T-helper 2 cell treated with Interferon-gamma antibody and Interleukin-4, amounts not matched to agents 5 μg/mL and 100 μg/mL, for 36 hours (primary cell): ENCODE measurements around the gene BTG2.

Experiments used
- DNase-seq: peaks from one replicate; pipeline ENCODE4 v3.0.0; 2021; ENCODE audit warnings: low spot score
- H3K27ac Mint-ChIP-seq: one replicate; pipeline ENCODE4 v1.8.0; 2021; ENCODE audit warnings: mild to moderate bottlenecking, mixed read lengths
- H3K27me3 Mint-ChIP-seq: one replicate; pipeline ENCODE4 v1.8.0; 2021; ENCODE audit warnings: low read depth, mixed read lengths
- H3K36me3 Mint-ChIP-seq: one replicate; pipeline ENCODE4 v1.8.0; 2021; ENCODE audit warnings: low read depth, mixed read lengths
- H3K4me1 Mint-ChIP-seq: one replicate; pipeline ENCODE4 v1.8.0; 2021; ENCODE audit warnings: low read depth, mixed read lengths
- H3K4me3 Mint-ChIP-seq: one replicate; pipeline ENCODE4 v1.8.0; 2022; ENCODE audit warnings: mild to moderate bottlenecking, moderate library complexity, mixed read lengths
- H3K9me3 Mint-ChIP-seq: one replicate; pipeline ENCODE4 v1.8.0; 2021; ENCODE audit warnings: mixed read lengths

Gene BTG2

DNA sequence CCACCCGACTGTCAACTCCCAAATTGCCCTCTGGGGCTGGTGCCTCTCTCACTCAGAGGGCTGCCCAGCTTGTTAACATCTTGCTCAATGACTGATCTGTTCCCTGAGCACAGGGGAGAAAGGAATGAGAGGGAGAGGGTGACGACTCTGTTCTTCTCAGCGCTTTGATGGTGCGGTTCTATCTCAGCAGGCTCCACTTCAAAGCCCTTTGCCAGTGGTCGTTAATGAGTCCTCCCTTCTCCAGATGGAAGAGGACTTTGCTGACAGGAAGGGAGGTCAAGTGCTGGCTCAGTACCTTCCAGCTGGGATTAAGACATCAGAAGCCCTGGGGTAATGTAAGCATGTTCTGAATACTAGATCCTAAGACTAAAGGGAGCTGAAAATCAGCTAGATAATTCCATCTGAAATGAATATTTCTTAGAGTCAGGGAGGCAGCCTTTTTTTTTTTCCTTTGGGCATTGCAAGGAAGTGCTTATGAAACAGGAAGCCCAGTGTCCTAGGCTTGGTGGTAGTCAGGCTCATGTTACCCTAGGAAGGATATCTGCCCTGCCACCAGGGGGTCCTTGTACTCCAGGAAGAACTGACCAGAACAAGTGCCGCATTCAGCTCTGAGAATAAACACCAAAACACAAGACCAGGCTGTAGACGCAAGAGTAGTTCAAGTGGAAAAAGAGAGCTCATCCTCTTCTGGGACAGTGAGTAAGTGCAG, 40.9 kb downstream of the BTG2 start:
- H3K9me3 Mint-ChIP-seq, result no peaks in the 10 kb centered on the region
- no peak overlapping the region for H3K4me3 Mint-ChIP-seq
- peaks cover 33% of the 10 kb centered on the region for H3K27me3 Mint-ChIP-seq

DNA sequence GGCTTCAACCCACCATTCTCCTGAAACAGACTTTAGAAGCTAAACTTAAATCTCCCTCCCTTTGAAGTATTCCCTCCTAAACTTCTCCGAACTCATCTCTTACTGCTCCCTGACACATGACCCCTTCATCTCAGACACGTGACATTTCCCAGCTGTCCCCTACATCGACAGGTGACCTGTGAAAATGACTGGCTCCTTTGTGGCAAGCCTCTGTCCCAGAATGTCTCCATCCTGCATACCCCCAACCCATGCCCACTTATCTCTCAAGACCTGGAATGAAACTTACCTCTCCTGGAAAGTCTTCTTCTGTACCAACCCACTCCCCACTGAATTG, 41.4 kb downstream of the BTG2 start:
- H3K4me3 Mint-ChIP-seq, result no peak overlapping the region
- peaks cover 30% of the 10 kb centered on the region for H3K27me3 Mint-ChIP-seq
- no peaks in the 10 kb centered on the region for H3K9me3 Mint-ChIP-seq
- H3K27ac Mint-ChIP-seq, result no peak overlapping the region
- H3K4me1 Mint-ChIP-seq, result peaks cover 4% of the 10 kb centered on the region
- no peaks in the 10 kb centered on the region for H3K36me3 Mint-ChIP-seq
- DNase-seq, result no peak

More for the DNA sequence above, 40.9 kb downstream of the BTG2 start:
- DNase-seq, result no peak
- H3K36me3 Mint-ChIP-seq, result no peaks in the 10 kb centered on the region
- H3K4me1 Mint-ChIP-seq, result peaks cover 5% of the 10 kb centered on the region
- no peak overlapping the region for H3K27ac Mint-ChIP-seq

DNA sequence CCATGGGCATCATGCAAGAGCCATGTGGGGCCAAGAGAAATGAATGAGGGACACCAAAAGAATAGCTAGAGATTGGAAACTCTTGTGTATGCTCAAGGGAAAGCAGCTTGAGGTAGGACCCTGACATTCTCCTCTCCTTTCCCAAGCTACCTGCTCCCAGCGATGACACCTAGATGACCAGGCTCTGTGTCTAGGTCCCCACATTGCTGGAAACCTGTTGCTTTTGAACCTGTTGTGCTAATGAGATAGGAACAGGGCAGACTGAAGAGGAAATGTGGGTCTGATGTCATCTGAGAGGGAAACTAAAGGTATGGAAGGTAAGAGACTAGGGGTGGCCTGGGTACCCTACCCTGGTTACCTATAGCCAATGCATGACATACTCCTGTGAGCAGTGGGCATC, 43.8 kb downstream of the BTG2 start:
- no peaks in the 10 kb centered on the region for H3K36me3 Mint-ChIP-seq
- H3K4me3 Mint-ChIP-seq, result no peak overlapping the region
- H3K27me3 Mint-ChIP-seq, result peaks cover 16% of the 10 kb centered on the region
- no peaks in the 10 kb centered on the region for H3K9me3 Mint-ChIP-seq
- no peak for DNase-seq
- H3K4me1 Mint-ChIP-seq, result peaks cover 2% of the 10 kb centered on the region
- H3K27ac Mint-ChIP-seq, result no peak overlapping the region

DNA sequence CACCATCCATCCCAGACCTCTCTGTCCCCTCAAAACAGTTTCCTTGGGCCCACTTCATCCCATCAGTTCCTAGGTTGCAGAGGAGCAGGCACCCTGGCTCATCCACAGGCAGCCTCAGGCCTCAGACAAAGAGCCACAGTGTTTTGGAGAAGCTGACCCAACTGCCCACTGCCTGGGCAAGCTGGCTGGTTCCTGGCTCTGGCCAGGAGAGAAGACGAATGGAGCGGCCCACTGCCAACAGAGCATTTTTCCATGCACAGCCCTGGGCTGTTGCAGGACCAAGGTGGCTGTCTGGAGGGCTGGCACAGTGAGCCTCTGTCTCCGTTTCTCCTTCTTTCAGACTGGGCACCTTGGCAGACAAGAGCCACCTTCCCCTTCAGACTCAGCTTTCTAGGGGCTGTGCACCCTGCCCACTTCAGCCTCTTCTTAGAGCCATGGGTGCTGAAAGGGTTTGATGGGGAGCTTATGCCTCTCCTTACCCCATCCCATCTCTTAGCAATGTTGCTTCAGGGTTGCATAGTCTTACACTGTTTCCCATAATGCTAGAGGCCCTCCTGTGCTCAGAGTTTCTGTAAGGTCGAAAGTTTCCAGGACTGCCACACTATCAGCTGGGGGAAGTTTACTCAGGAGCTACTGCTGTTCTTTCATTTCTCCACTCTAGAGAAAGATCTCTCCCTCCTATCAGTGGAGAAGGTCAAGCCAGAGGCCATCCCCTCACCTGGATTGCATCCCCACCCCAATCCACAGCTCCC, 44.6 kb downstream of the BTG2 start:
- Mint-ChIP-seq H3K4me3 (no peak overlapping the region), H3K4me1 (peaks cover 2% of the 10 kb centered on the region), H3K9me3 (no peaks in the 10 kb centered on the region), H3K27me3 (peaks cover 18% of the 10 kb centered on the region), H3K27ac (no peak overlapping the region), H3K36me3 (no peaks in the 10 kb centered on the region)
- DNase-seq, result no peak

DNA sequence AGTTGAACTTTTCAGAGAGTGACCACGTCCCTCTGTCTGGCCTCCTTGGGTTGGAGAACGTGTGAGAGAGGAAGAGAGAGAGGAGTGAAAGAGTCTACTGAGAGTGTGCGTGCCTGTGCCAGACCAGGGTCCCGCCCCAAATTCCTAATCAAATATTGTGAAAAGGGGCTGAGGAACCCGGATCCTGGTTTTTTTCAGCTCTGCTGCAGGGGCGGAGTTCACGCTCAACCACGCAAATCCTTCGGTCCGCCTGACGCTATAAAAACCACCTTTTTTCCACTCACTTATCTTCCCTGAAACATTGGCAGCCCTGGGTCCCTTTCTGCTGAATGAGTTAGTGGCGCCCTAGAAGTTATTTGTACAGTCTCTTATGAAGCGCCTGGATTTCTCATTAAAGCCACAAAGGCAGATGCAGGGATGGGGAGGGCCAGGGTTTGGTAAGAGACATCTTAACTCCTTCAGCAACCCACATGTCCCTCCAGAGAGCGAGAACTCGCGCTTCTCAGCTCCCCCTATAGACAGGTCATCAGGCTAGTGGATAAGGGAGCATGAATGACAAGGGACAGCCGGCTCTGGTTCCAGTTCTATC, 45.8 kb downstream of the BTG2 start, which contains the start of gene FMOD:
Gene FMOD (minus strand): TSS at position 86 of the 589 bp plus-strand sequence. CDS start 2,852 bp downstream, outside the sequence.
- DNase-seq, result no peak
- H3K4me1 Mint-ChIP-seq, result peaks cover 2% of the 10 kb centered on the region
- H3K27ac Mint-ChIP-seq, result no peak within 1 kb of the TSS
- peaks cover 24% of the 10 kb centered on the region for H3K27me3 Mint-ChIP-seq
- no peaks in the 10 kb centered on the region for H3K36me3 Mint-ChIP-seq
- H3K4me3 Mint-ChIP-seq, result no peak within 1 kb of the TSS
- H3K9me3 Mint-ChIP-seq, result no peaks in the 10 kb centered on the region

DNA sequence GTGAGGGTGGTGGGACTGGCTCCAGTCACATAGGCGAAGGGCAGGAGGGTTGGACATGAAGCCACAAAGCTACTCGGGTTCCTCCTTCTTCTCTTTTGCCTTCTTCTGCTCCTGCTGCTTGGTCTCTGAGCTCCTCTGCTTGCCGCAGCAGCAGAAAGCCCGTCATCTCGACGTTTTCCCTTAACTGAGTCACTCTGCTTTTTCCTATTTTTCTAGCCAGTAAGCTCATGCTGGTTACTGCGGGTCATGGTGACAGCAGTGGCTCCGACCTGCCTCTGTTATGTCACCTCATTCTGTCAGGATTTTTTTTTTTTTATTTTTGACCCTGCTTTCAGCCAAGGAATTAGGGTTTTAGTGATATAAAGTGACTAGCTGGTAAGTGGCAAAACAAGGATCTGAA, 48.2 kb downstream of the BTG2 start:
- no peak for DNase-seq
- Mint-ChIP-seq H3K4me1 (peaks cover 2% of the 10 kb centered on the region), H3K9me3 (no peaks in the 10 kb centered on the region), H3K4me3 (no peak overlapping the region), H3K27me3 (peaks cover 29% of the 10 kb centered on the region), H3K27ac (no peak overlapping the region), H3K36me3 (no peaks in the 10 kb centered on the region)

DNA sequence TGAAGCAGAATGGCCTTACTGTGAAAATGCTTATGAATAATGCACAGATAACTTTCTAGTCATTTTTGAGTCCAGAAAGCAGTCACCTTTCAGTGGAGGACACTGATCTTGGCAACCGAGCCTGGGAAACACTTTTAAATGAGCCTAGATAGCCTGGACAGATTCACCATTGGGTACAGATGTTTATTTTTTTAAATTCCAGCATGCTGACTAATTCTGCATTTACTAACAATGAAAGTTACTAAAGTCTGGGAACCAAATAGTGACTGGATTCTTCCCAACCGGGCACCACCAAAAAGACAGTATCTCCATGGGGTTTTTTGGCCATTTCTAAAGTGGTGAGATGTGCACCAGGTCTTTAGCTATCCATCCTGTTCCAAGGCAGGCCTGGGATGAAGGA, 48.9 kb downstream of the BTG2 start:
- no peak for DNase-seq
- Mint-ChIP-seq H3K27me3 (peaks cover 34% of the 10 kb centered on the region), H3K4me1 (peaks cover 2% of the 10 kb centered on the region), H3K36me3 (no peaks in the 10 kb centered on the region), H3K4me3 (no peak overlapping the region), H3K27ac (no peak overlapping the region), H3K9me3 (no peaks in the 10 kb centered on the region)

DNA sequence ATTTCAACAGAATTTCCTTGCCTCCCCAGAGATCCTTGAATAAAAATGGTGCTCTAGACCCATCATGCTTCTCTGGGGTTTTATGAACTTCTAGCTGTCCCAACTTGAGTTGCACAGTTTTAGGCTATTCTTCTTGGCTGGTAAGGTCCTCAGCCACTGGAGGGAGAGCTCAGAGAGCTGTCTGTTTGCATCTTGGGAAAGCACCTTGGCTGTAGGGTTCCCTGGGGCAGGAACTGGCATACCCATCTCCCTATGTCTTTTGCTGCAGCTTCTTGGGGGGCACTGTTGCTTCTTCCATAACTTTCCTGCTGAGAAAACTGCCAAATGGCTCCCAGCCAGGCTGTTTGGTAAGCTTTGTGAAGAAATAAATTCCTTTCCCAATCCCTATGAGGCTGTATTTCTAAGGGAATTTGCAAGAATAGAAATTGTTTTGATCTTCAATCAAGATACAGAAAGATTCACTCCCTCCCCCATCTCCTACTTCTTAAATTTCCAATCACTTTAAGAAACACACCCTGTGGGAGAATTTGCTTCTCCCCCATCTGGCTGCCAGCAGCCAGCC, 53.8 kb downstream of the BTG2 start:
- no peak for DNase-seq
- no peaks in the 10 kb centered on the region for H3K4me1 Mint-ChIP-seq
- no peaks in the 10 kb centered on the region for H3K36me3 Mint-ChIP-seq
- H3K27me3 Mint-ChIP-seq, result peaks cover 35% of the 10 kb centered on the region
- H3K27ac Mint-ChIP-seq, result no peak overlapping the region
- H3K4me3 Mint-ChIP-seq, result no peak overlapping the region
- no peaks in the 10 kb centered on the region for H3K9me3 Mint-ChIP-seq
